WTC11 (cell line): ENCODE data around the gene C10orf71. TPM values are rescaled to one million over a fixed set of nuclear protein-coding genes. Genes with fewer than 3 reads are reported as not detected.

Source experiments
- ATAC-seq: fragments of 200-7000 bp; cut with Tn5 transposase; 2 replicates; pipeline ENCODE4 v1.10.0; 2021; ENCODE audit warnings: mild to moderate bottlenecking, moderate library complexity
- CTCF ChIA-PET: fragments of 300-600 bp; sonication (Branson Sonifier 250); formaldehyde crosslinking; loops from one replicate; lab custom pipeline; 2021; ENCODE audit warnings: antibody characterized with exemption; lab: Charles Lee
- POLR2A ChIA-PET: fragments of 350-600 bp; sonication (Branson Sonifier 250); formaldehyde crosslinking; loops from one replicate; lab custom pipeline; 2021; ENCODE audit warnings: antibody characterized with exemption; lab: Charles Lee
- DNase-seq: peaks from one replicate; pipeline ENCODE4 v3.0.0; 2021; ENCODE audit warnings: low spot score
- H3K27ac Mint-ChIP-seq: 2 replicates; pipeline ENCODE4 v1.8.0; 2021; ENCODE audit warnings: mixed read lengths
- H3K27me3 Mint-ChIP-seq: 2 replicates; pipeline ENCODE4 v1.8.0; 2021; ENCODE audit warnings: low read depth, mild to moderate bottlenecking, moderate library complexity, mixed read lengths
- H3K36me3 Mint-ChIP-seq: 2 replicates; pipeline ENCODE4 v1.8.0; 2021; ENCODE audit warnings: mixed read lengths
- H3K4me1 Mint-ChIP-seq: 2 replicates; pipeline ENCODE4 v1.8.0; 2022; ENCODE audit warnings: mixed read lengths
- H3K4me3 Mint-ChIP-seq: 2 replicates; pipeline ENCODE4 v1.8.0; 2021; ENCODE audit warnings: mild to moderate bottlenecking, moderate library complexity, mixed read lengths
- H3K9me3 Mint-ChIP-seq: 2 replicates; pipeline ENCODE4 v1.8.0; 2021; ENCODE audit warnings: mixed read lengths
- CREM ChIP-seq: sonication (generic); formaldehyde crosslinking; IDR thresholded peaks from 2 replicates; pipeline ENCODE4 v1.8.1; 2022; ENCODE audit warnings: mild to moderate bottlenecking, missing genetic modification reagents, moderate library complexity
- ELF4 ChIP-seq: sonication (generic); formaldehyde crosslinking; IDR thresholded peaks from 2 replicates; pipeline ENCODE4 v1.8.1; 2022; ENCODE audit warnings: low read depth, mild to moderate bottlenecking, moderate library complexity, missing genetic modification reagents
- FOXK1 ChIP-seq: sonication (generic); formaldehyde crosslinking; IDR thresholded peaks from 2 replicates; pipeline ENCODE4 v1.8.0; 2022; ENCODE audit warnings: mild to moderate bottlenecking, moderate library complexity, missing genetic modification reagents
- FOXP1 ChIP-seq: sonication (generic); formaldehyde crosslinking; IDR thresholded peaks from 2 replicates; pipeline ENCODE4 v1.8.0; 2022; ENCODE audit warnings: missing genetic modification reagents, mild to moderate bottlenecking, moderate library complexity, borderline replicate concordance
- GABPB1 ChIP-seq: sonication (generic); formaldehyde crosslinking; IDR thresholded peaks from 2 replicates; pipeline ENCODE4 v1.8.1; 2023; ENCODE audit warnings: mild to moderate bottlenecking, missing genetic modification reagents
- KAT7 ChIP-seq: sonication (generic); formaldehyde crosslinking; IDR thresholded peaks from 2 replicates; pipeline ENCODE4 v1.8.1; 2023; ENCODE audit warnings: missing genetic modification reagents, mild to moderate bottlenecking, borderline replicate concordance
- PRDM15 ChIP-seq: sonication (generic); formaldehyde crosslinking; IDR thresholded peaks from 2 replicates; pipeline ENCODE4 v1.8.0; 2022; ENCODE audit warnings: missing genetic modification reagents
- SMAD3 ChIP-seq: sonication (generic); formaldehyde crosslinking; IDR thresholded peaks from 2 replicates; pipeline ENCODE4 v1.8.0; 2022; ENCODE audit warnings: missing genetic modification reagents, mild to moderate bottlenecking, borderline replicate concordance
- SMAD4 ChIP-seq: sonication (generic); formaldehyde crosslinking; IDR thresholded peaks from 2 replicates; pipeline ENCODE4 v1.8.0; 2022; ENCODE audit warnings: mild to moderate bottlenecking, missing genetic modification reagents
- SP1 ChIP-seq: sonication (generic); formaldehyde crosslinking; conservative IDR thresholded peaks from 2 replicates; pipeline ENCODE4 v1.8.1; 2022; ENCODE audit warnings: missing genetic modification reagents
- ZNF425 ChIP-seq: fragments of 250-450 bp; sonication (Bioruptor Pico); conservative IDR thresholded peaks from 2 replicates; pipeline ENCODE4 v1.9.0; 2021; ENCODE audit warnings: mild to moderate bottlenecking
- ZSCAN18 ChIP-seq: fragments of 250-450 bp; sonication (Bioruptor Pico); IDR thresholded peaks from 2 replicates; pipeline ENCODE4 v2.1.2; 2022; ENCODE audit warnings: mild to moderate bottlenecking, moderate library complexity
- total RNA-seq: library from RNA; stranded (reverse); gene quantifications from 3 replicates; pipeline ENCODE4 v1.2.3, GENCODE V29; 2021
- TF ChIP-seq, protein P1 (sequence below): sonication (generic); formaldehyde crosslinking; IDR thresholded peaks from 2 replicates; pipeline ENCODE4 v1.8.0; 2022; ENCODE audit warnings: mild to moderate bottlenecking, missing genetic modification reagents
- TF ChIP-seq, protein P2 (sequence below): sonication (generic); formaldehyde crosslinking; IDR thresholded peaks from 2 replicates; pipeline ENCODE4 v1.8.1; 2022; ENCODE audit warnings: missing genetic modification reagents, borderline replicate concordance
- TF ChIP-seq, protein P3 (sequence below): fragments of 250-450 bp; sonication (Bioruptor Pico); IDR thresholded peaks from 2 replicates; pipeline ENCODE4 v1.9.0; 2021; ENCODE audit warnings: mild to moderate bottlenecking
- TF ChIP-seq, protein P4 (sequence below): sonication (generic); formaldehyde crosslinking; IDR thresholded peaks from 2 replicates; pipeline ENCODE4 v1.8.0; 2023; ENCODE audit warnings: mild to moderate bottlenecking, missing genetic modification reagents
- TF ChIP-seq, protein P5 (sequence below): sonication (generic); formaldehyde crosslinking; IDR thresholded peaks from 2 replicates; pipeline ENCODE4 v1.8.0; 2022; ENCODE audit warnings: mild to moderate bottlenecking, missing genetic modification reagents
- TF ChIP-seq, protein P6 (sequence below): sonication (generic); formaldehyde crosslinking; IDR thresholded peaks from 2 replicates; pipeline ENCODE4 v1.8.1; 2023; ENCODE audit warnings: mild to moderate bottlenecking, missing genetic modification reagents, moderate library complexity

C10orf71 gene
- total RNA-seq, 1 experiment from 2014 or later = not detected

GRCh38 chr10:49292565-49293207 lies 6.3 kb upstream of the C10orf71 start (continued):
- TF ChIP-seq, protein P1, sequence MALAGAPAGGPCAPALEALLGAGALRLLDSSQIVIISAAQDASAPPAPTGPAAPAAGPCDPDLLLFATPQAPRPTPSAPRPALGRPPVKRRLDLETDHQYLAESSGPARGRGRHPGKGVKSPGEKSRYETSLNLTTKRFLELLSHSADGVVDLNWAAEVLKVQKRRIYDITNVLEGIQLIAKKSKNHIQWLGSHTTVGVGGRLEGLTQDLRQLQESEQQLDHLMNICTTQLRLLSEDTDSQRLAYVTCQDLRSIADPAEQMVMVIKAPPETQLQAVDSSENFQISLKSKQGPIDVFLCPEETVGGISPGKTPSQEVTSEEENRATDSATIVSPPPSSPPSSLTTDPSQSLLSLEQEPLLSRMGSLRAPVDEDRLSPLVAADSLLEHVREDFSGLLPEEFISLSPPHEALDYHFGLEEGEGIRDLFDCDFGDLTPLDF (CRISPR knock-in tag) = no peak
- TF ChIP-seq, all 79 proteins: peak for 0

GRCh38 chr10:49293208-49293603 lies 5.8 kb upstream of the C10orf71 start:
- no peak for DNase-seq
- Mint-ChIP-seq H3K4me3 (no peak overlapping the region), H3K27ac (no peak overlapping the region), H3K36me3 (no peaks in the 10 kb centered on the region), H3K27me3 (no peaks in the 10 kb centered on the region), H3K9me3 (peaks cover 4% of the 10 kb centered on the region), H3K4me1 (peaks cover 14% of the 10 kb centered on the region)
- CTCF ChIA-PET = no interaction called here
- POLR2A ChIA-PET = no interaction called here
- ATAC-seq = no peak
- no peak for TF ChIP-seq ZSCAN18 (CRISPR knock-in tag)
- TF ChIP-seq, protein P2, sequence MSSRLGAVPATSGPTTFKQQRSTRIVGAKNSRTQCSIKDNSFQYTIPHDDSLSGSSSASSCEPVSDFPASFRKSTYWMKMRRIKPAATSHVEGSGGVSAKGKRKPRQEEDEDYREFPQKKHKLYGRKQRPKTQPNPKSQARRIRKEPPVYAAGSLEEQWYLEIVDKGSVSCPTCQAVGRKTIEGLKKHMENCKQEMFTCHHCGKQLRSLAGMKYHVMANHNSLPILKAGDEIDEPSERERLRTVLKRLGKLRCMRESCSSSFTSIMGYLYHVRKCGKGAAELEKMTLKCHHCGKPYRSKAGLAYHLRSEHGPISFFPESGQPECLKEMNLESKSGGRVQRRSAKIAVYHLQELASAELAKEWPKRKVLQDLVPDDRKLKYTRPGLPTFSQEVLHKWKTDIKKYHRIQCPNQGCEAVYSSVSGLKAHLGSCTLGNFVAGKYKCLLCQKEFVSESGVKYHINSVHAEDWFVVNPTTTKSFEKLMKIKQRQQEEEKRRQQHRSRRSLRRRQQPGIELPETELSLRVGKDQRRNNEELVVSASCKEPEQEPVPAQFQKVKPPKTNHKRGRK (CRISPR knock-in tag) = no peak
- TF ChIP-seq GABPB1 (CRISPR knock-in tag) = no peak
- TF ChIP-seq CREM = no peak
- TF ChIP-seq SMAD3 (CRISPR knock-in tag) = no peak
- TF ChIP-seq, protein P3, sequence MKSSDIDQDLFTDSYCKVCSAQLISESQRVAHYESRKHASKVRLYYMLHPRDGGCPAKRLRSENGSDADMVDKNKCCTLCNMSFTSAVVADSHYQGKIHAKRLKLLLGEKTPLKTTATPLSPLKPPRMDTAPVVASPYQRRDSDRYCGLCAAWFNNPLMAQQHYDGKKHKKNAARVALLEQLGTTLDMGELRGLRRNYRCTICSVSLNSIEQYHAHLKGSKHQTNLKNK (CRISPR knock-in tag) = no peak
- TF ChIP-seq SMAD4 = no peak
- TF ChIP-seq, protein P4, sequence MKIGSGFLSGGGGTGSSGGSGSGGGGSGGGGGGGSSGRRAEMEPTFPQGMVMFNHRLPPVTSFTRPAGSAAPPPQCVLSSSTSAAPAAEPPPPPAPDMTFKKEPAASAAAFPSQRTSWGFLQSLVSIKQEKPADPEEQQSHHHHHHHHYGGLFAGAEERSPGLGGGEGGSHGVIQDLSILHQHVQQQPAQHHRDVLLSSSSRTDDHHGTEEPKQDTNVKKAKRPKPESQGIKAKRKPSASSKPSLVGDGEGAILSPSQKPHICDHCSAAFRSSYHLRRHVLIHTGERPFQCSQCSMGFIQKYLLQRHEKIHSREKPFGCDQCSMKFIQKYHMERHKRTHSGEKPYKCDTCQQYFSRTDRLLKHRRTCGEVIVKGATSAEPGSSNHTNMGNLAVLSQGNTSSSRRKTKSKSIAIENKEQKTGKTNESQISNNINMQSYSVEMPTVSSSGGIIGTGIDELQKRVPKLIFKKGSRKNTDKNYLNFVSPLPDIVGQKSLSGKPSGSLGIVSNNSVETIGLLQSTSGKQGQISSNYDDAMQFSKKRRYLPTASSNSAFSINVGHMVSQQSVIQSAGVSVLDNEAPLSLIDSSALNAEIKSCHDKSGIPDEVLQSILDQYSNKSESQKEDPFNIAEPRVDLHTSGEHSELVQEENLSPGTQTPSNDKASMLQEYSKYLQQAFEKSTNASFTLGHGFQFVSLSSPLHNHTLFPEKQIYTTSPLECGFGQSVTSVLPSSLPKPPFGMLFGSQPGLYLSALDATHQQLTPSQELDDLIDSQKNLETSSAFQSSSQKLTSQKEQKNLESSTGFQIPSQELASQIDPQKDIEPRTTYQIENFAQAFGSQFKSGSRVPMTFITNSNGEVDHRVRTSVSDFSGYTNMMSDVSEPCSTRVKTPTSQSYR = no peak
- no peak for TF ChIP-seq ZNF425 (CRISPR knock-in tag)
- TF ChIP-seq, protein P5, sequence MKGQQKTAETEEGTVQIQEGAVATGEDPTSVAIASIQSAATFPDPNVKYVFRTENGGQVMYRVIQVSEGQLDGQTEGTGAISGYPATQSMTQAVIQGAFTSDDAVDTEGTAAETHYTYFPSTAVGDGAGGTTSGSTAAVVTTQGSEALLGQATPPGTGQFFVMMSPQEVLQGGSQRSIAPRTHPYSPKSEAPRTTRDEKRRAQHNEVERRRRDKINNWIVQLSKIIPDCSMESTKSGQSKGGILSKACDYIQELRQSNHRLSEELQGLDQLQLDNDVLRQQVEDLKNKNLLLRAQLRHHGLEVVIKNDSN (CRISPR knock-in tag) = no peak
- TF ChIP-seq FOXP1 (CRISPR knock-in tag) = no peak
- no peak for TF ChIP-seq PRDM15 (CRISPR knock-in tag)
- TF ChIP-seq KAT7 (CRISPR knock-in tag) = no peak
- TF ChIP-seq FOXK1 (CRISPR knock-in tag) = no peak
- no peak for TF ChIP-seq SP1 (CRISPR knock-in tag)
- TF ChIP-seq, protein P6, sequence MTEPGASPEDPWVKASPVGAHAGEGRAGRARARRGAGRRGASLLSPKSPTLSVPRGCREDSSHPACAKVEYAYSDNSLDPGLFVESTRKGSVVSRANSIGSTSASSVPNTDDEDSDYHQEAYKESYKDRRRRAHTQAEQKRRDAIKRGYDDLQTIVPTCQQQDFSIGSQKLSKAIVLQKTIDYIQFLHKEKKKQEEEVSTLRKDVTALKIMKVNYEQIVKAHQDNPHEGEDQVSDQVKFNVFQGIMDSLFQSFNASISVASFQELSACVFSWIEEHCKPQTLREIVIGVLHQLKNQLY (CRISPR knock-in tag) = no peak
- TF ChIP-seq ELF4 = no peak
